Activated CD8-positive, alpha-beta memory T cell treated with anti-CD3 and anti-CD28 coated beads, Interleukin-2, amount 50 U/mL, for 1 hour (primary cell): Measurements from ENCODE around the gene GPR18.
"Not testable (repeated sequence)": the region's sequence is repeated elsewhere in the genome, so short reads cannot be mapped to it uniquely, and the experiment has no call there.

ENCODE experiments used
- DNase-seq: peaks from one replicate; pipeline ENCODE4 v3.0.0-alpha.2; 2020; ENCODE audit errors: extremely low read depth

GPR18 gene

DNA sequence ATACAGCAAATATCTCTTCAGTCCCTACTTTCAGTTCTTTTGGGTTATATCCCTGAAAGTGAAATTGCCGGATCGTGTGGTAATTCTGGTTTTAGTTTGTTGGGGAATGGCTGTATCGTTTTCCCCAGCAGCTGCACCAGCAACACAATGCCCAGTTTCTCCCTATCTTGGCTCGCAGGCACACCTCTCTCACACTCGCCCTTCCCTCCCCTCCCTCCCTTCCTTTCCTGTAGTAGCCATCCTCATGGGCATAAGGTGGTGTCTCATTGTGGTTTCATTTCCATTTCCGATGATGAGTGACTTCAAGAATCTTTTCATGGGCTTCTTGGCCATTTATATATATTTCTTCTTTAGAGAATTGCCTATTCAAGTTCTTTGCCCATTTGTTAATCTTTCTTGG, 8.6 kb upstream of the GPR18 start:
- DNase-seq = no peak

DNA sequence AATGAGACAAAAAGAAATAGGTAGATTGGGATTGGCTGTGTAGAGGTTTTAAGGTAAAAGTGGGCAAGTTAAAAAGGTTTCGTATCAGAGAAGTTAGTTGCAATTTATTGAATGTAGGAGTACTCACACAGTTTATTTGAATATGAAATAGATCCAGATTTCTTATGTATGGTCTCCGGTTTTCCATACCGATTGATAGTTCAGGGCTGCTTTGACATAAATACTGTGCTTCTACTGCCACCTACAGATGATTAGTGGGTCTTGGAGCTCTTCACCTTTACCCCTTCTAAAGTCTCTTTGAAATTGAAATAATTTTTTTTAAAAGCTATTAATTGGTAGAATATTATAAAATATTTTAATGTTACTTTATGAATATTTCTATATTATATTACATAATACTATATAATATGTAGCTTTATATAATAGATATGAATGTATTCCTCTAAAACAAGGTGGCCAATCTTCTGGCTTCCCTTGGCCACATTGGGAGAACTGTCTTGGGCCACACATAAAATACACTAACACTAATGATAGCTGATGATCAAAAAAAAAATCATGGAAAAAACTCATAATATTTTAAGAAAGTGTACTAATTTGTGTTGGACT, 7.7 kb upstream of the GPR18 start:
- no peak for DNase-seq

DNA sequence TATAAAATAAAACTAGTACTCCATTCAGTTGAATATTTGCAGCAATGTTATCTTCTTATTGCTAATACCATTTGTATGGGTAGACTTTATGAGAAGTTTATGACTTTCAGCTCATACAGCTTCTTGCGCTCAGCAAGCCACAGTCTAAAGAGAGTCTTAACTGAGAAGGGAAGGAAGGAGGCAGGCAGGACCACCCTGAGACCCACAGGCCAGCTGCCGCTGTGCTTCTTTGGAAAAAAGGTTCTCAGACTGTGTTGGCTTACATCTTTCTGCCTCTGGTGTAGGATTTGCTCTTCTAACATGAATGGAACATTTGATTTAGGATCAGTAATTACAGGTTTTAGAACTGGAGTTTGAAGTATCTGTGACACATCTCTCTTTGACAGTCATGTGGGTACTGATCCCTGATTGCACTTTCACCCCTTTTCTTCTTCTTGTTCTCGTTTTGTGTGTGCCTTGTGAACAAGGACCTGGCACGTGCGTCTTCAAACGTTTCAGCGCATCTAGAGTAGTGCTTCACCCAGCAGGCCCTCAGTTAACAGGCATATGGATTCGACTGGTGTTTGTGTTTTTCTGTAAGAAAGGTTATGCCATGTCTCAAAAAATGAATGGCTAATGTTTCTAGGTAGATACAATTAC, 7.1 kb upstream of the GPR18 start:
- DNase-seq = no peak

DNA sequence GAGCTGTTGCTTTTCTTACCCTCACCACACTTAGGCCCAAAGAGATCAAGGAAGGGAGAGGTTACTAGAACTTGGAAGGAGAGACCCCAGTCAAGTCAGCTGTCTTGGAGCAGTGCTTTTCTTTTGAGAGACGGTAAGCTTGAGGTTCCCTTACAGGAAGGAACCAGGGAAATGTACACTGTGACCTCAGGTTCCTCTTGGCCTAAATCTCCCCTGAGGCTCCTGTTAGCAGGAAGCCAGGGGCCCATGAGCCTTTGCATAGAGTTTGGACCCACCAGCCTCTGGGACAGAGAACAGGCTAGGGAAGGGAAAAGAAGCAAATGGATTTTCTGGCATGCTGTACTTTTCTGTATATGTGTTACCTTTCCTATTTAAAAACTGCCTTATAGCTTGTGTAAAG, 5.9 kb upstream of the GPR18 start:
- DNase-seq = no peak

DNA sequence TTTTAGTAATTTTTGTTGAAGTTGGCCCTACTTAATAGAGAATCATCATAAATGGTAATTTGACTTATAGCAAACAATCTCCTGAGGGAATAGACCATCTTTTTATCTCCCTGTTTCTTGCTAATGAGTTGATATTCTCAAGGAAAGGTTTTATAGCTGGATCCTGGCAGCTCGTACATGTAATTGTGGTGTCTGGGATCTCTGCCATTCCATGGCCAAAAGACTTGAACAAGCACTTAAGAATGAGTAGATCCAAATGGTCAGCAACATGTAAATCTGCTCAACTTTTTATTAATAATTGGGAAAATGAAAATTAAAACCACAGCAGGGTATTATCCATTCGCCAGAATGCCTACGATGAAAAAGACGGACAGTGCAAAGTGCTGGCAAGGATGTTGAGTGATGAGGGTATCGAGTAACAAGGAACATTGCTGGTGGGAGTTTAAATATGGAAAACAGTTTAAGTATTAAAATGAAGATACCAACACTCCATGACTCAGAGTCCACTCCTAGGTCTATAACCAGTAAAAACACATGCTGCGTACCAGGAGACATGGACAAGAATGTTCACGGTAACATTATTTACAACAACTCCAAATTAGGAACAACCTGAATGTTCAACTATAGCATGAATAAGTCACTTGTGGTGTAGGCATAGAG, 5.1 kb upstream of the GPR18 start:
- DNase-seq = no peak

DNA sequence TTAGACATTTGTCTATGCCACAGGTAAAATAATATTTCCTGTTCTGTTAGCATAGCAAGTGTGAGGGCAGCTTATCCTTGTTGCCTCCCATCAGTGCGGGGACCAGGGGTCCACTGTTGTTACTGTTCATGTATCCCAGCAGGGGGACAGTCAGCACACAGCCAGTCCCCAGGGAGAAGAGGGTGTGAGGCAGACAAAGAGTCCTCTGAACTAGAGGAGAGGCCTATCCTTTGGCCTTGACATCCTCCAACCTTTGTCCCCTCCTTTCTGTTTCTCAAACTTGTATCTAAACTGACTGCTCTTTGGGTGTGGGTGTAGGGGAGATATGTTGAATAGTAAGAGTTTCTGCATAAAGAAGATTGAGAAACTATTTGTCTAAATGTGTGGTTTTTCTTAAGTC, 2.9 kb upstream of the GPR18 start:
- DNase-seq = no peak

DNA sequence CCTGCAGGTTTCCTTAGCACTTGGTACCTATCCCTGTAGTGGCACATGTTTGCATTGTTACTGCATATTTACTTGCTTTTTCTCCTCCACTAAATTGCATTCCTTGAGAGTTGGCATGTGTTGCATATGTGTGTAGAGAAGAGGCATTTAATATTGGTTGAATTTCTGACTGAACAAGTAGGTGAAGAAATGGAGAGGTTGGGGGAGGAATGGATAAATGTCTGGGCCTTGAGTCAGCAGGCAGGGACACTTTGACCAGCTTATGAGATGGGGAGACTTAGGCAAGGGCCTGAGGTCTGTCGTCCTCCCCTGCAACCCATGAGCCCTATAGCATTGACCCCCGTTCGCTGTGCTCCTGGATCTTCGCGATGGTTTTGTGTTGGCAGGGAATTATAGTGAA, 2.0 kb upstream of the GPR18 start:
- DNase-seq = no peak

DNA sequence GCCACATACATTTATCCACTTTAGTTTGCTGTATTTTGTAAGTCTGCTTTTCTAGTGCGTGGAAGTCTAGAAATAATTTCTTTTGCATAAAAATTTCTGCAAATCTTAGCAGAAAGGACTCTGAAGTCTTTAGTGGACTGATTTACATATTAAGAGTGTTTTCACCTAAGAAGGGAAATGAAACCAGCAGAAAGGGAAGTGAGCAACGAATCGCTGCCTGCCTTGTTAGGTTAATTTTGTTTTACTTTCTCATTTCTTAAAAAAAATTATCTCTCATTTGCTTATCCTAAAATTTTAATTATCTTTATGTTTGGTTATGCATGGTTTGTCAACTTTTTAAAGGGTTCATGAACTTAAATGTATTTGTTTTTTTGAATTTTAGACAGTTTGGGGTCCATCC, 767 bp upstream of the GPR18 start:
- DNase-seq = no peak

DNA sequence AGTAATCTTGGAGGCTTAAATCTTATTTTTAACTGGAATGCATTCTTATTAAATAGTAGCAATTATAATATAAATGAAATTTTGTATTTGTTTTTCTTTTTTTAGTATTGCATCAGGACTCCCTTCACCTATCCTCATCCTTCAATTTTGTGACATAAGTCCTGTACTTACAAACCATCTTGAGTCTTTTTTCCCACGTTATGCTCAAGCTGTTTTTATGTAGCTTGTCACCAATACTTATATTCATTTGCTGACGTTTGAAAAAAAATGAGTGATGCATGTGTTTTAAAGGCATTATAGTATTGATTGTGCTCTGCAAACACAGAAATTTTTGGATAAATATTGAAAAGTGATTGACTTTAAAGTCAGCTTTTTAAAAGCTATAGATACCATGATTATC, 888 bp downstream of the GPR18 start:
- DNase-seq = no peak

DNA sequence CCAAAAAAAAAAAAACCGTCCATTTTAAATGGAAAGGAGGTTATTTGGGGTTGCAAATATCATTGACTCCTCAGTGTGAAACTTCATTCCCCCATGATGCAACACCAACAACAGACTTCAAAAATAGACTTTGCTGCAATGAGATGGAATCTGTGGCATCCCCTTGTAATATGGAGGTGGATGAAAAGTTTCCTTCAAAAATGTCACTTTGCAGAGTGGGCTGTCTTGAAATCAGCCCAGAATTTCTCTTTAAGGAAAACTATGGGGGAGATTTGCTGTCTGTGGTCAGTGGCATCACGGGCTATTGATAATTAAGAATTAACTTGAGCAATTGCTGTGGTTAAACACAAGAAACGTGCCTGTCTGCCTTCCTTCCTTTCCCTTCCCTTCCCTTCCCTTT, 1.5 kb downstream of the GPR18 start:
- DNase-seq = no peak

DNA sequence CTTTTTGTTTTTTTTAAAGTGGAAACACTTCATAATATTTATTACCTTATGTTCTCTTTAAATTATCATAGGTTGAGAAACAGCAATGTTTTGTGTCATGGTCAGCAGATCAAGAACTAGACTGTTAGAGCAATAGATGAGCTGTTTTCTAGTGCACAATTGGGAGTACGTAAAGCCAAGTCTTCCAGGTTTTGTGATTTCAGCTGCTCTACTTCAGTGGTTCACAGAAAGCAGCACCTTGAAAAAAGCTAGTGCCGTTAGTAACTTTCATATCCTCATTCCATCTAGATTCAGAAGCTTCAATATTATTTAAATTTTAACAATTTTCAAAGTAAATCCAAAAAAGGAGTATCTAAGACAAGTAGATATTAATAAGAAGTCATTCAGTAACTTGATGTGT, 1.9 kb downstream of the GPR18 start:
- no peak for DNase-seq

DNA sequence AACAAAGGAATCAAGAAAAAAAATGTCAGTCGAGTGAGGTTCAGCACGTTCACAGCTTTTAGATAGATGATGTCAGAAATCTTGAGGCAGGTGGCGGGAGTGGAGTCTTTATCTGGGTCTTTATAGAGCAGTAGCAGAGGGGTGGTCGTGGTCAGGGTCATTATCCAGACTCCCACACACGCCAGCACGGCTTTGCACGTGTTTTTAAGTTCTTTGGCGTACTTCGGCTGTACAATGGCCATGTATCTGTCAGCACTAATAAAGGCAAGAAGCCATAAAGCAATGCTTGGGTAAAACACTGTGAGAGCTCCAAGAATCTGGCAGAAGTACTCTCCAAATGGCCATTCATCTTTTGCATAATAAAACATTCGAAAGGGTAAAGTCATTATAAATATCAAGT, 2.9 kb downstream of the GPR18 start:
- DNase-seq = no peak

DNA sequence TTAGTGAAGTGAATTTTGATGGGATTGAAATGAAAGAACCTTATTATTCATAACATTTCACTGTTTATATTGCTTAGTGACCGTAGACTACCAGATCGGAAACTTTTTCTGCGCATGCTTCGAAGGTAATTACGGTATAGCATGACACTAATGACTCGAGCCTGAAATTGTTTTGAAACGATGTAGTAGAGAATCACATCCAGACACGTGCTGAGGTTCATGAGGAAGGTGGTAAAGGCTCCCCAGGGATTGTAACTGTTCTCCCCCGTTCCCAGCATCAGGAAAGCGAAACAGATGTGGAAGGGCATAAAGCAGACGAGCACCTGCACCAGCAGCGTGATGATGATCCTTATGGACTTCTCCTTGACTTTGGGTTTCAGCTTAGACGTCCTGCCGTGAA, 3.3 kb downstream of the GPR18 start:
- DNase-seq = no peak

DNA sequence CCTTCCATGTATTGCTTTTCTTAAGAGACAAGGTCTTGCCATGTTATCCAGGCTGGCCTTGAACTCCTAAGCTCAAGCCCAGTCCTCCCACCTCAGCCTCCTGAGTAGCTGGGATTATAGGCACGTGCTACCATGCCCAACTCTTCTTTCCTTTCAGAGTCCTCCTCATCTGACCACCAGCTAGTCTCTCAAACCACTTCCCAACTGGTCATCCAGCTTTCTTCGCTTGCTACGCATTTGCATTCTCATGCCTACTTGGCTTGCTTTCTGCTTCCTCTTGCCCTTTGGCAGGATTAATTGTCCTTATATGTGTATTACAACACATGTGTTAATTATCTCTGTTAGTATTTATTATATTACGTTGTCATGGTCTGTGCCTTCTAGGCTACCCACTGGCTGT, 6.3 kb downstream of the GPR18 start:
- DNase-seq = no peak

DNA sequence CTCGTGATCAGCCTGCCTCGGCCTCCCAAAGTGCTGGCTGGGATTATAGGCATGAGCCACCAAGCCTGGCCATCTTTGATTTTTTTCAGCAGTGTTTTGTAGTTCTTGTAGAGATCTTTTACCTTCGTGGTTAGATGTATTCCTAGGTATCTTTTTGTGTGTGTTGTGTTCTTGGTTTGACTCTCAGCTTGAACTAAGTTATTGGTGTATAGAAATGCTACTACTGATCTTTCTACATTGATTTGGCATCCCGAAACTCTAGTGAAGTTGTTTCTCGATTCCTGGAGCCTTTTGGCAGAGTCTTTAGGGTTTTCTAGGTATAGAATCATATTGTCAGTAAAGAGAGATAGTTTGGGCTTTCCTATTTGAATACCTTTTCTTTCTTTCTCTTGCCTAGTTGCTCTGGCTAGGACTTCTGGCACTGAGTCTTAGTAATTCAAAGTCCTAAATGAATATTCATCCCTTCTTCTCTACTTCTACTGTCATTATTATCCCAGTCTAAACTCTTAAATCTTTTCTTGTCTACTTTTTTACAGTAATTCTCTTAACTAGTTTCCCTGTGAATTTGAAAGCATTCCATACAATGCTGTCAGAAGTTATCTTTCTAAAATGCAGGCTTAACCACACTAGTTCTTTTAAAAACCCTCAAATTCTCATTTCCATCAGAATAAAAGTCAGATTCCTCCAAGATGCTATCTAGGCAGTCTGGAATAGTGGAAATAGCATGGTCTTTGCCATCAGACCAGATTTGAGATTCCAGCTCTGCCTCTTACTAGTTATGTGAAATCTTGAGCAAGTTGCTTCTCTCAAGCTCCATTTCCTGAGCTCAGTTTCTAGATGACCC, 7.0 kb downstream of the GPR18 start:
- DNase-seq = no peak

DNA sequence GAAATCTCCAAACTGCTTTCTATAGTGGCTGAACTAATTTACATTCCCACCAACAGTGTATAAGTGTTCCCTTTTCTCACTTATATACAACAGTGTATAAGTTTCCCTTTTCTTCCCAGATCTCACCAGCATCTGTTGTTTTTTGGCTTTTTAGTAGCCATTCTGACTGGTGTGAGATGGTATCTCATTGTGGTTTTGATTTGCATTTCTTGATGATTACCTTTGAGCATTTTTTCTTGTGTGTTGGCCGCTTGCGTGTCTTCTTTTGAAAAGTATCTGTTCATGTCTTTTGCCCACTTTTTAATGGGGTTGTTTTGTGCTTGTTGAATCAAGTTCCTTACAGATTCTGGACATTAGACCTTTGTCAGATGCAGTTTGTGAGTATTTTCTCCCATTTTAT, 8.6 kb downstream of the GPR18 start:
- DNase-seq = not testable (repeated sequence)

DNA sequence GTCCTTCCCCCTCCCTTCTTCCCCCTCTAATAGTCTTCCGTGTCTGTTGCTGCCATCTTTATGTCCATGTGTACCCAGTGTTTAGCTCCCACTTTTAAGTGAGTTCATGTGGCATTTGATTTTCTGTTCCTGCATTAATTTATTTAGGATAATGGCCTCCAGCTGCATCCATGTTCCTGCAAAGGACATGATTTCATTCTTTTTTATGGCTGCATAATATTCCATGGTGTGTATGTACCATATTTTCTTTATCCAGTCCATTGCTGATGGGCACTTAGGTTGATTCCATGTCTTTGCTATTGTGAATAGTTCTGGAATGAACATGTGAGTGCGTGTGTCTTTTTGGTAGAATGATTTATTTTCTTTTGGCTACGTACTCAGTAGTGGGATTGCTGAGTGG, 9.0 kb downstream of the GPR18 start:
- not testable (repeated sequence) for DNase-seq

DNA sequence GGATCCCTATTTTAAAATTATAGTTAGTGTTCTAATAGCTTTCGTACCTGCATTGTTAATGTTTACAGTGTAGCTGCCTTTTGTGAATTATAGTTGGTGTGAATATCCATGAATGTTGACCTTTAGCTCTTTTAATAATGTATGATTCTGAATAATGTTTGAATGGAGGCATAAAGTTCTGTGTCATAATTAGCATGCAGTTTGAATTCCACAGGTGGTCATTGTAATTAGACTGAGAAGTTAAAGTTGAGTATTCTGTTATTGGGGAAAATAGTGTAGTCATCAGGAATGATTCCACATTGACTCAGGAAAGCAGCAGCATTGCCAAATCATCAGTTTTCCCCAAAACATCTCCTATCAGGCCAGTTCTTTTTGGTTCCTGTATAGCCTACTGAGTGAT, 12.1 kb downstream of the GPR18 start:
- DNase-seq = no peak

DNA sequence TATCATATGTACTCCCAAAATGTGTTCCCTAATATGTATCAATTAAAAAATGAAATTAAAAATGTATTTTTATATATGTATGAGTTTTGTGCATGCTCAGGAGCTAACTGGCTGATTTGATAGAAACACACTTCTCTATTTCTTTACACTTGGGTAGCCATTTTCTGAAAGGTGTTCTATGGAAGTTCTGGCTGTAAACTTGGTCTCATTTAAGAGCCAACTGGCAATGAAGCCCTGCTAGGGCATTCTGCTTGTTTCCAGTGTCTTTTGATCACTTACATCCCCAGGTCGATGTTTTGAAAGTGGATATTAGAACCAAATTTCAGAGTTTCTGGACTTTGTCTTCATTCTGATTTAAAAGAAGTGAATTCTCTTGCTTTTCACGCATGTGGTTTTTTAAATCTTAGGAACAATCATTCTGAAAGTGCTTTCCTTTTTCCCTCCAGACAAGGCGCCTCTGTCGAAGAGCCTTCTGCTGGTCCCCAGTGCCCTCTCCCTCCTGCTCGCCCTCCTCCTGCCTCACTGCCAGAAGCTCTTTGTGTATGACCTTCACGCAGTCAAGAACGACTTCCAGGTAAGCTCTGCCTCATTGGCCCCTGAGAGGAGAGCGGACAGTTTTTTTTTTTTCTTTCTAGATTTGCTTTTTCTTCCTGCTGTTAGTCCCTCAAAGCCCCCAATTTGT, 20.1 kb downstream of the GPR18 start:
- DNase-seq = no peak

DNA sequence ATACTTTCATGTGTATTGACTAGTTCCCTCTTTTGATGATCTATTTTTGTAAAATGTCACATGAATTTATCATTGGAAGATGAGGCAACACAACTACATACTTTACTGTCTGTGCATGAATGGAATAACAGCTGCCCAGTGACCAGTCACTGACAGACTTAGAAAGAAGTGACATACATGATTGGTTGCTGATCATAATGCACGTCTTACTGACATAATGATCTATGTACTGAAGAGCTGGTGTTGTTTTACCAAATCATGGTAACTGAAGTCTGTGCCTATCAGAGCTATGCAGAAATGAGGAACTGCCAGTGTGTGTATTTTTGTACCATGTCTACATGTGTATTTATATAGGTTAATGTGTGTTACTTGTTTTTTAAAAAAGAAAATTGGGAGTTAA, 26.5 kb downstream of the GPR18 start:
- no peak for DNase-seq

DNA sequence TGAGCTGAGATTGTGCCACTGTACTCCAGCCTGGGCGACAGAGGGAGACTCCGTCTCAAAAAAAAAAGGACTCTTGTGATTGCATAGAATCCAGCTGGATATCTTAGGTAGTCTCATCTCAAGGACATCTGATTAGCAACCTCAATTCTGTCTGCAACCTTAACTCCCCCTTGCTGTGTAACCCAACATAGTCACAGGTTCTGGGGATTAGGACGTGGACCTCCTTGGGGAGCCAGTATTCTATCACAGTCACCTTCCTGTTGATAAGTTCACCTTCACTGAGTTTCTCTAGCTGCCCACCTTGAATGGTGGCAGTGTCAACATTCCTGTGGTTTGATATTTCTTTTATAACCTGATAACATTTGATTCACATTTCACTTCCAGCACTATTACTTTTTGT, 27.2 kb downstream of the GPR18 start:
- no peak for DNase-seq

DNA sequence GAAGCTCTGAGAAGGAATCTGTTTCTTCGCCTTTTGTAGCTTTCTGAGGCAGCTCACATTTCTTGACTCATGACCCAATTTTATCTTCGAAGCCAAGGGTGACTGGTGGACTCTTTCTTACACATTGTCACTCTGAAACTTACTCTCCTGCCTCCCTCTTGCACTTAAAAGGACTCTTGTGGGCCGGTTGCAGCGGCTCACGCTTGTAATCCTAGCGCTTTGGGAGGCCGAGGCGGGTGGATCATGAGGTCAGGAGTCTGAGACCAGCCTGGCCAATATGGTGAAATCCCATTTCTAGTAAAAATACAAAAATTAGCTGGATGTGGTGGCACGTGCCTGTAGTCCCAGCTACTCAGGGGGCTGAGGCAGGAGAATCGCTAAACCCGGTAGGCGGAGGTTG, 27.6 kb downstream of the GPR18 start:
- not testable (repeated sequence) for DNase-seq
